SU-DHL-6 (cell line): ENCODE results near the gene CLASP1.

Source experiments
- CTCF ChIP-seq: fragments of 200-600 bp; sonication (generic); IDR thresholded peaks from one replicate; pipeline ENCODE4 v1.5.1; 2017; ENCODE audit warnings: antibody characterized with exemption, mild to moderate bottlenecking, low read length, moderate library complexity; ENCODE audit not compliant: insufficient read depth, poor library complexity, severe bottlenecking
- EZH2phosphoT487 ChIP-seq: fragments of 200-600 bp; sonication (generic), shearing (Covaris generic); conservative IDR thresholded peaks from 2 replicates; pipeline ENCODE4 v1.6.1; 2018; ENCODE audit warnings: mild to moderate bottlenecking, antibody characterized with exemption, low read length, moderate library complexity, mixed read lengths

GRCh38 chr2:121547646-121548045, 101.6 kb downstream of the CLASP1 start:
- TF ChIP-seq CTCF (no peak), EZH2phosphoT487 (no peak)
